Activated CD8-positive, alpha-beta memory T cell treated with anti-CD3 and anti-CD28 coated beads, Interleukin-2, amount 50 U/mL, for 24 hours (primary cell): ENCODE data around the gene FPR2.
"Not testable (repeated sequence)": the region's sequence is repeated elsewhere in the genome, so short reads cannot be mapped to it uniquely, and the experiment has no call there.

ENCODE experiments used
- DNase-seq: peaks from one replicate; pipeline ENCODE4 v3.0.0-alpha.2; 2020; ENCODE audit errors: extremely low read depth

FPR2 gene

DNA sequence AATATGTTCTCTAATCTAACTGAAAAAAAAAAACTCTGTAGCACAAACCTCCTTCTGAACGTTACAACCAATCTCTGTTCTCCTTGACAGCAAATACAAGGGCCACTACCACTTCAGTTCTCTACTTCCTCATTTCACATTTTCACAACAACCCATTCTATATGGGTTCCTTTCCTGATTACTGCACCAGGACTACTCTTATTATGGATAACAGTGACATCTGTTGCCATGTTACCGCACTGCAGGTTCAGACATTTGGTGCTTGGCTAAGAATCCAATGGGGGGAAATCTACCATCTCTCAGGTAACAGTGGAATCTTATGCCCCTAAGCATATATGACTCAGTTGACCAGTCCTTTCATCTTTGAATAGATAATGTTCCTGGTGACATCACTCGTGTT lies 22.4 kb downstream of the FPR2 start:
- DNase-seq = no peak

DNA sequence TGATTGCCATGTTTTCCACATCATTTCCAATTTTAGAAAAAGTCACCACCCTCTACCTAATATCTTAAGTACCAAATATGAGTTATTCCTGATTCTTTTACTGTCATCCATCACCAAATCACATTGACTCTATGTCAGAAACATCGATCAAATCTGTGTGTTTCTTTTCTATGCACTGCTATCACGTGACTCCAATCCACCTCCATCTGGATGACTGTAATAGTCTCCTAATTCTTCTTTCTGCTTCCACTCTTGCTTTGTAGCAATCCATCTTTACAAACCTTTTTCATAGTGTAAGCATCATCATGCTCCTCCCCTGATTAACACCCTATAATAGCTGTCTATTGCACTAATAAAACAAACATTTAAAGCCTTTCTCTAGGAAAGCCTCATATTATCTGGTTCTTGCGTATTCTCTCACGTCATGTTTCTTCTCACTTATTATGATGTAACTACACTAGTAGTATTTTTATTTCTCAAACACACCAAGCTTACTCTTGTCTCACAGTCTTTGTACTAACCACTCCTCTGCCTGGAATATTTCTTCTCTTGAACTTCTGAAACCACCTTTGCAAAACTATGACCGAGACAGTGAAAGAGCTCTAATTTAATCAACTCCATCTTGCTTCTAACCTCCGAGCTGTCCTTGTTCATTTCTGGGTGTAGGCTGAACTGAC lies 23.3 kb downstream of the FPR2 start:
- DNase-seq = no peak

- DNase-seq = peak; percentile 9
Measured at GRCh38 chr19:51784922-51785690, 24.1 kb downstream of the FPR2 start.

- DNase-seq = no peak
Measured at GRCh38 chr19:51786646-51787494, 25.9 kb downstream of the FPR2 start.

DNA sequence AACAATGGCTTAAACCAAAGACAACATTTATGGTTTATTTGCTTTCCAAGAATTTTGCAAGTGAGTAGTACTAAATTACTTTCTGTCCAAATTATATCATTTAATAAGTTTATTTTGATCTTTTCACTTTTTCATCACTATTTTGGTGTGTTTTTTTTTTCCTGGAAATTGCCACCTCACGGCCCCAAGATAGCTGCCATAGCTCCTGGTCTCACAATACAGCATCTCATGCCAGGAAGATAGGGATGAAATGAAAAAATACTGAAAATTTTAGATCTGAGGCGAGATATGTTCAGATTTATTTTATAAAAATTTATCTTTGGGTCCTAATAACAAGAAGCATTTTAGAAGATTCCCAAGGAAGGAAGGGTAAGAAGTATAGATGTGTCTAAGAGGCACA lies 27.0 kb downstream of the FPR2 start:
- DNase-seq = no peak

- no peak for DNase-seq
Measured at GRCh38 chr19:51789061-51789795, 28.2 kb downstream of the FPR2 start.

GRCh38 chr19:51792932-51793331 lies 32.0 kb downstream of the FPR2 start:
- no peak for DNase-seq

DNA sequence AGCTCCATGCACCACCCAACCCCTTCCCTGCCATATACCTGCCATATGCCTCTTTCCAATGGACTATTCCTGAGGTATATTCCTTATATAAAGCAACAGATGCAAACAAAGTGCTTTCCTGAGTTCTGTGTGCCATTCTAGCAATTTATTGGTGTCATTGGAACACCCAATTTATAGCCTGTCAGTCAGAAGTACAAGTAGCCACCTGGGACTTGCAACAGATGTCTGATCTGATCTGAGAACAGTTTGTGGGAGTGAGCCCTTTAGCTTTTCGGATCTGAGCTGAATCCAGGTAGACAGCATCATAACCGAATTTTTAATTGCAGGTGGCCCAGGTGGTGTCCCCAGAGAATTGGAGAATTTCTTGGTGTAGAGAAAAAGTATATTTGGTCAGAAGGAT lies 33.0 kb downstream of the FPR2 start:
- no peak for DNase-seq

GRCh38 chr19:51794885-51795490 lies 34.0 kb downstream of the FPR2 start, which contains the start of gene FPR3:
Gene FPR3 (plus strand): TSS chr19:51795157. CDS start chr19:51823749, 28,592 bp downstream.
- DNase-seq = no peak

DNA sequence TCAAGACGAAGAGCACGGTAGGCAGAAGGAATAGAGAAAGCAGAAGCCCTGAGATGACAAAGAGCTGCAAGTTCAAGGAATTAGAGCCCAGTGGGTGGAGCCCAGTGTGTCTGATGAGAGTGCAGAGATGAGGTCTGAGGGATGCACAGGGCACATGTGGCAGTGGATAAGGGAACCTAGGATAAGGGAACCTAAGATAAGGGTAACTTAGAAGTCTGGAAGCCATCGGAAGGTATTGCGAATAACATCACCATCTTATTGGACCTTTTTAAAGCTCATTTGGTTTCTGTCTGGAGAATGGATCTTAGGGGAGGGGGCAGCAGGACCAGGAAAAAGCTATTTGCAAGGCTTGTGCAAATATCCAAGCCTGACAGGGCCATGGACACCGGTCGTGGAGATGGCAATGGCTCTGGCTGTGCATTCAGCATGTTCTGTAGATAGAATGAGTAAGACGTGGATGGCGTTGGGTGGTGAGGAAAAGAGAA lies 35.3 kb downstream of the FPR2 start:
- DNase-seq = no peak

- DNase-seq = no peak
Measured at GRCh38 chr19:51797480-51797879, 36.5 kb downstream of the FPR2 start.

DNA sequence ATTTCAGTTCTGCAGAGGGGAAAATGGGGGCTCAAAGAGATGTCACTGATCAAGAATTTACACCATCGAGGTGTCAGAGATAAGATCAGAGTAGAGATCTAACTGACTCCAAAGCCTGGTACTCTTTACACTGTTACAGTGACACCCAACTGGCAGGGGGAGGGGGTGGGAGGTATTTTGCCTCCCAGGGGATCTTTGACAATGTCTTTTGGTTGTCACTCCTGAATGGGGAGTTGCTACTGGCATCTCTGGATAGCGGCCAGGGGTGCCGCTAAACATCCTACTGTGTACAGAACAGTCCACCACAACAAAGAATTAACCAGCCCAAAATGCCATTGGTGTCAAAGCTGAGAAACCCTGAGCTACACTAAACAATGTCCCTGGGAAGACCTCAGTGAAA lies 37.1 kb downstream of the FPR2 start:
- DNase-seq = no peak

DNA sequence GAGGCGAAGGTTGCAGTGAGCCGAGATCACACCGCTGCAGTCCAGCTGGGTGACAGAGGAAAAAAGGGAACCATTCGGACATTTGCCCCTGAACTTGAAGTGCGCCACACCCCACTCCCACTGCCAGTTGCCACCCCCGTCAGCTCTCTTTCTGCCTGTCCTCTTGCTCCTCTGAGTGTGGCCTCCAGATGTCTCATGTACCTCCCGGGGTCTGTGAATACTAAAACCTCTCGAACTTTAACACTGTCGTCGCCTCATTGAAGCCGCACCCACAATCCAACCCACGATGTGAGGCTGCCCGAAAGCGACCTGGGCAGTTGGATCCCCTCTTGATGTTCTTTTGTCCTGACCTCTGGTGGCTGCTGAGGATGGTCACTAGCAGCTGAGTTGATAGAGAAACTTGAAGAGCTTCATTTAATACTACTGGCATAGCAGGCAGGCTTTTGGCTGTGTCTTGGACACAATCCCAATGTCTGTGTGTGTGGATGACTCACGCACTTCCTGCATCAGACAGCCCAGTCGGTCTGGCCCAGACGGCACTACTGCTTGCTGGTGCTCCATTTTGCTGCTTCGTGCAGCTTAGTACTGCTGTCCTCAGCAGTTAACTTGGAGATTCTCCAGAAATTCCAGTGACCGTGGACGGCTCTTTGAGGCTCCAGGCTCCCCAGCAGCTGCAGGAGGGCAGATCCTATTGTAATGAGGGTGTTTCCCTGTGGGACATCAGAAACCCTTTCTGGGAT lies 38.2 kb downstream of the FPR2 start:
- no peak for DNase-seq

DNA sequence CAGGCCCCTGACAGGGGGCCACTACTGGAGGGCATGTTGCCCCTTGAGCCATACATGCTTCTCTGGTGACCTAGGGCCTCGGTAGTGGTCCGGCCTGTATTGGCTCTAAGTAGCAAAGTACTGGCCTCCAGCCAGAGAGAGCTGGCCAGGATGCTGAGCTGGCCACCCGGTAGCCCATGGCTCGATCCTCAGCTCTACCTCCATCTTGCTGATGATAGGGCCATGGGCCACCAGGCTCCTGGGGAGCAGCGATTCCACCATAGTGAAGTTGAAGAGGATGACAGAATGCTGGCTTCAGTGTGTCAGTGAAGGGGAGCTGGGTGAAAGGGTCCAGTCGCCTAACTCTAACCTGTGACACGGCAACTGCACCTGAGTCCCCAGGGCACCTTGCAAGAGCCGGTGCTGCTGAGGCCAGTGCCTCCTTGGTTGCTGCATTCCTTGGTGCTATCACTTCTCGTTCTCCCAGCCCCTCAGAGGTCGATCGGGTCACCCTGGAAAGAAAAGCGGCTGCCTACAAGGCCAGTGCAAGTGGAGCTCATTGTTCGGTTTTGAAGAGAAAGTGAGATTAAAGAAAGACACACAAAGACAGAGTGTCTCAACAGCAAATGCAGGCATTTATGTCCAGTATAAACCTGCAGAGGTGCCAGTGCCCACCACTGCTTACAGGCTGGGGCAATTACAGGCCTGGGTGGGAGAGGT lies 38.9 kb downstream of the FPR2 start:
- DNase-seq = no peak

- DNase-seq = no peak
Measured at GRCh38 chr19:51800473-51801244, 39.7 kb downstream of the FPR2 start.

- no peak for DNase-seq
Measured at GRCh38 chr19:51802775-51803174, 41.8 kb downstream of the FPR2 start.

DNA sequence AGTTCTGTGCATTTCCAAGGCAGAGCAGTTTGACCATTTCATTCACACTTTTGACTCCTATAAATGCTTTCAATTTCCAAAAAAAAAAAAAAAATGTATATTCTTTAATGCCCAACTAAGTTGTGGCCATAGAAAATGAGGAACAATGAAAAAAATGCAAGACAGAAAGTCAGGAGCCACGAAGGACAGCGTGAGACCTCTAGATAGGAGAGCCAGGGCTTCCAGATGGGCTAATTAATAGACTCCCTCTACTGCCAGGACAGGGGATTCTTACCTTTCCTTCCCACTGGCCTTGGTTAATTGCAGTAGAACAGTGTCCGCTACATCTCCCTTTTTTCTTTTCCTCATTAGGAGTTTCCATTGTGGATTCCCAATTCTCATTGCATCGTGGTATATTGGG lies 42.5 kb downstream of the FPR2 start:
- no peak for DNase-seq

DNA sequence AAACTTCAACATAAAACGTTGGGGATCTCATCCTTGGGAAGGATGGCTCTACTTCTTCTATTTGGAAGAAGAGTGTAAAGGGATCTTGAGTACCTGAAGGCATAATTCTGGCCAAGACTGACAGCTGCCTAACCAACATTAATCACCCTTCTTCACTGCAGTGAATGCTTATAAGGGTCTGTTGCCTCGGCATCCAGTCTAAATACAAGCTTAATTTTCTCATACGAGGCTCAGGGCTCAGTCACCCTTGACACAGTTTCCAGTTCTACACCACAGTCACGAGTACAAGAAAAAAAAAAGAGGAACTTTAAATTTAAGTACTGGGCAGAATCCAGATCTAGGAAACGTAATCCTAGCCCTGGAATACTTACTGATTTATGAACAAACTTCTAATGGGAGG lies 43.0 kb downstream of the FPR2 start:
- no peak for DNase-seq

DNA sequence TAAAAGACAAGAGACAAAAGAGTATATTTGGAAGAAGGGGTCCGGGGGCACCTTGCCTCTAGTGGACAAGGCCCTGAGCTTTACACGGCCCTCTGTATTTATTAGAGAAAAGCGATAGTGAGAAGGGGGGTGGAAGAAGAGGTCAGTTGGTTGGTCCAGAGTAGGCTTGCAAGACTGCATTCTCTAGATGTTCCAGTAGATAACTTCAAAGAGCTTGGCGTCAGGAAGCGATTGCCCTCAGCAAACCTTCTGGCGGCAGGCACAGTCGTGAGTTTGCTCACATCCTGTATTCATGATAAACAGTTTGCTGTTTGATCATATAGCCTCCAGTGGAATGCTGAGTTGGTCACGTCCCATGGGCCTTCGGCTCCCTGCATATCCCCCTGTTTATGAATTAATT lies 43.8 kb downstream of the FPR2 start:
- DNase-seq = not testable (repeated sequence)
